ENCODE results near the gene SIRPA. TPM values are rescaled to one million over a fixed set of nuclear protein-coding genes. Genes with fewer than 3 reads are reported as not detected.

SIRPA gene
- total RNA-seq, 1 experiment from 2014 or later, result 6.0 TPM

GRCh38 chr20:1941226-1941625, 46.0 kb downstream of the SIRPA start:
- peaks cover 5 to 16% of the 10 kb centered on the region in 2 experiments; a peak in 3 of 4 replicates for H3K4me1 Mint-ChIP-seq
- Histone ChIP-seq H3K23ac (ENCODE audit: insufficient read length, low read depth, low read length) (no peak overlapping the region), H3K9ac (ENCODE audit: extremely low read depth, insufficient read length, low read length) (no peak overlapping the region), H3K4me2 (ENCODE audit: insufficient read depth, insufficient read length, low read length) (no peak overlapping the region), H4K91ac (ENCODE audit: insufficient read length, low read depth, low read length) (no peak overlapping the region), H3K79me2 (ENCODE audit: insufficient read depth, low read length) (no peaks in the 10 kb centered on the region), H4K20me1 (ENCODE audit: control insufficient read depth, insufficient read depth, insufficient read length) (no peaks in the 10 kb centered on the region), H3K4me1 (ENCODE audit: insufficient read depth, low read length) (no peaks in the 10 kb centered on the region), H3K27me3 (ENCODE audit: insufficient read depth, low read length) (no peaks in the 10 kb centered on the region), H2BK20ac (ENCODE audit: low read depth, low read length, poor library complexity, severe bottlenecking) (no peak overlapping the region), H2BK5ac (ENCODE audit: insufficient read length, low read length) (no peak overlapping the region), H3K79me1 (ENCODE audit: insufficient read depth, low read depth, low read length, poor library complexity, severe bottlenecking) (no peaks in the 10 kb centered on the region), H3K27ac (ENCODE audit: insufficient read length, low read depth, low read length) (no peak overlapping the region), H3T11ph (ENCODE audit: low read length) (no peak overlapping the region), H2BK12ac (ENCODE audit: insufficient read length, low read depth, low read length) (no peak overlapping the region), H2BK15ac (ENCODE audit: low read depth, low read length) (no peak overlapping the region), H2BK120ac (ENCODE audit: low read depth, low read length, poor library complexity, severe bottlenecking) (no peak overlapping the region), H4K5ac (ENCODE audit: insufficient read length, low read depth, low read length) (no peak overlapping the region), H2AFZ (ENCODE audit: low read length) (no peak overlapping the region), H3K9me3 (ENCODE audit: control insufficient read depth, low read depth, low read length) (no peaks in the 10 kb centered on the region), H3K23me2 (ENCODE audit: insufficient read length, low read depth, low read length, poor library complexity, severe bottlenecking) (no peaks in the 10 kb centered on the region), H2AK5ac (ENCODE audit: insufficient read length, low read length) (no peak overlapping the region), H4K8ac (replicated peaks; ENCODE audit: insufficient read length, low read depth, low read length) (no peak overlapping the region), H3K4ac (ENCODE audit: low read depth, low read length) (no peak overlapping the region), H3K56ac (ENCODE audit: insufficient read length, low read depth, low read length) (no peak overlapping the region), H3K14ac (ENCODE audit: insufficient read depth, low read length) (no peak overlapping the region), H3K18ac (ENCODE audit: insufficient read length, low read depth, low read length) (no peak overlapping the region)
- no peak overlapping the region; a peak in 1 of 7 replicates for H3K27ac Mint-ChIP-seq
- no peak for DNase-seq
- WGBS (ENCODE audit: extremely low coverage, insufficient read length, low lambda C conversion rate), result no CpG with 5 or more reads among the region's 8 CpGs
- no peaks in the 10 kb centered on the region for H3K9me3 Mint-ChIP-seq
- H3K36me3 Mint-ChIP-seq (ENCODE audit: insufficient read depth in 1 of 3, low read depth in 3 of 3), result peaks cover 2 to 10% (median 6%) of the 10 kb centered on the region in 3 experiments; a peak in 5 of 7 replicates
- TF ChIP-seq CTCF (conservative IDR thresholded peaks at IDR 0.05), result no peak
- H3K4me3 Mint-ChIP-seq, result no peak overlapping the region
- peaks cover 42% of the 10 kb centered on the region for H3K27me3 Mint-ChIP-seq (ENCODE audit: low read depth)

All from H9 (cell line).